Smooth muscle cell (in vitro differentiated cells): ENCODE measurements around the gene TP53RK. TPM values are rescaled to one million over a fixed set of nuclear protein-coding genes. Genes with fewer than 3 reads are reported as not detected.

Experiments
- DNase-seq: peaks from one replicate; lab custom pipeline; 2025; ENCODE audit not compliant: unreplicated experiment; lab: John Stamatoyannopoulos, UW
- H2AFZ ChIP-seq: fragments of 200-600 bp; sonication (generic); 2 replicates; pipeline ENCODE4 v1.6.0; 2016; ENCODE audit warnings: antibody characterized with exemption, low read depth, mild to moderate bottlenecking
- H3F3A ChIP-seq: fragments of 200-600 bp; sonication (generic); 2 replicates; pipeline ENCODE4 v1.6.0; 2017; ENCODE audit warnings: antibody characterized with exemption, low read depth
- H3K27ac ChIP-seq: fragments of 200-600 bp; sonication (generic); 2 replicates; pipeline ENCODE4 v1.5.1; 2016; ENCODE audit warnings: low read depth, mild to moderate bottlenecking
- H3K27me3 ChIP-seq: fragments of 200-600 bp; sonication (generic); 2 replicates; pipeline ENCODE4 v1.6.1; 2016; ENCODE audit warnings: low read depth, mild to moderate bottlenecking
- H3K36me3 ChIP-seq: fragments of 200-600 bp; sonication (generic); 2 replicates; pipeline ENCODE4 v1.5.1; 2016; ENCODE audit warnings: low read depth
- H3K4me1 ChIP-seq: fragments of 200-600 bp; sonication (generic); 2 replicates; pipeline ENCODE4 v1.5.1; 2016; ENCODE audit warnings: low read depth
- H3K4me2 ChIP-seq: fragments of 200-600 bp; sonication (generic); 2 replicates; pipeline ENCODE4 v1.6.0; 2016; ENCODE audit warnings: mild to moderate bottlenecking
- H3K4me3 ChIP-seq: fragments of 200-600 bp; sonication (generic); 2 replicates; pipeline ENCODE4 v1.5.1; 2016; ENCODE audit warnings: mild to moderate bottlenecking
- H3K79me2 ChIP-seq: fragments of 200-600 bp; sonication (generic); 2 replicates; pipeline ENCODE4 v1.6.0; 2016; ENCODE audit warnings: low read depth, mild to moderate bottlenecking
- H3K9ac ChIP-seq: fragments of 200-600 bp; sonication (generic); 2 replicates; pipeline ENCODE4 v1.6.0; 2016; ENCODE audit warnings: low read depth
- H3K9me3 ChIP-seq: fragments of 200-600 bp; sonication (generic); replicated peaks from 2 replicates; pipeline ENCODE4 v1.5.1; 2016; ENCODE audit warnings: low read depth
- H4K20me1 ChIP-seq: fragments of 200-600 bp; sonication (generic); 2 replicates; pipeline ENCODE4 v1.6.0; 2016; ENCODE audit warnings: low read depth
- CTCF ChIP-seq: fragments of 200-600 bp; sonication (generic); IDR thresholded peaks from 2 replicates; pipeline ENCODE4 v1.5.1; 2017; ENCODE audit warnings: borderline replicate concordance, mild to moderate bottlenecking, antibody characterized with exemption; ENCODE audit not compliant: insufficient read depth, poor library complexity, severe bottlenecking
- WGBS: methylation state at CpG from one replicate; pipeline ENCODE4 v1.1.7; 2016; ENCODE audit warnings: low lambda C conversion rate; 5-methylcytosine and 5-hydroxymethylcytosine counted together
- polyA plus RNA-seq: library from polyadenylated mRNA; unstranded; fragments of >200 nt; fragmentation: Nextera tagmentation; extraction: Ambion mirVana; gene quantifications from 2 replicates; pipeline ENCODE4 v1.2.1, GENCODE V29; 2016
- total RNA-seq: library from RNA; depleted of rRNA; stranded (reverse); fragments of >200 nt; gene quantifications from 2 replicates; pipeline ENCODE4 v1.2.3, GENCODE V29; 2014

The TP53RK gene
- total and polyA plus RNA-seq, 2 experiments from 2014 or later: 26.5 to 30.9 TPM

- peak overlapping the region; percentile 99 for H3K27ac ChIP-seq
- H3K36me3 ChIP-seq: no peaks in the 10 kb centered on the region
- peak overlapping the region; percentile 88 for H3K9ac ChIP-seq
- no peaks in the 10 kb centered on the region for H3K9me3 ChIP-seq
- peaks cover 23% of the 10 kb centered on the region for H3K4me1 ChIP-seq
- peaks cover 15% of the 10 kb centered on the region for H3F3A ChIP-seq
- H2AFZ ChIP-seq: no peak overlapping the region
- H3K27me3 ChIP-seq: no peaks in the 10 kb centered on the region
- H3K4me2 ChIP-seq: peak overlapping the region; percentile 76
- 6% methylated on average over 3 of the region's 3 CpGs for WGBS
- TF ChIP-seq CTCF: no peak
- H4K20me1 ChIP-seq: no peaks in the 10 kb centered on the region
- DNase-seq: no peak
- no peaks in the 10 kb centered on the region for H3K79me2 ChIP-seq
- no peak overlapping the region for H3K4me3 ChIP-seq
Observed at GRCh38 chr20:46695892-46696291, 6.6 kb upstream of the TP53RK start.

DNA sequence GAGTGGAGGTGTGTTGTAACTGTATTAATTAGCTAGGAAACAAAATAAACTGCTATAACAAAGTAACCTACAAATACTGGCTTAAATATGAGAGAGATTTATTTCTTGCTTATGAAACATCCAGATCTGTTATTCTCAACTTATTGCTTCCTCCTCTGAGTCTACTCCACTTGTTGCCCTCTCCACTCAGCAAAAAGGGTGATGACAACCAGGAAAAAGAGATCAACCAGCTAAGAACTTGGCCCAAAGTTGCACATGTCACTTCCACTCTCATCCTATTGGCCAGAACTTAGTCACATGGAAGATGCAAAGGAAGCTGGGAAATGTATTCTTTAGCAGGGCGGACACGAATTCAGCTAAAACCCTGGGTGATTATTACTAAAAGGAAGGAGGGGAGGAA, 5.2 kb upstream of the TP53RK start:
- no peak for TF ChIP-seq CTCF
- peak overlapping the region; percentile 99 for H3K27ac ChIP-seq
- no peak overlapping the region for H2AFZ ChIP-seq
- no peaks in the 10 kb centered on the region for H3K27me3 ChIP-seq
- DNase-seq: no peak
- H3F3A ChIP-seq: peaks cover 15% of the 10 kb centered on the region
- 65% methylated on average over 2 of the region's 2 CpGs for WGBS
- H3K4me3 ChIP-seq: no peak overlapping the region
- H3K79me2 ChIP-seq: no peaks in the 10 kb centered on the region
- no peaks in the 10 kb centered on the region for H3K9me3 ChIP-seq
- H3K4me1 ChIP-seq: peaks cover 29% of the 10 kb centered on the region
- H3K36me3 ChIP-seq: no peaks in the 10 kb centered on the region
- no peaks in the 10 kb centered on the region for H4K20me1 ChIP-seq
- no peak overlapping the region for H3K4me2 ChIP-seq
- H3K9ac ChIP-seq: no peak overlapping the region

GRCh38 chr20:46691196-46691595, 2.0 kb upstream of the TP53RK start:
- H3K36me3 ChIP-seq: no peaks in the 10 kb centered on the region
- DNase-seq: no peak
- no peaks in the 10 kb centered on the region for H3K27me3 ChIP-seq
- TF ChIP-seq CTCF: no peak
- no peak overlapping the region for H2AFZ ChIP-seq
- H3K79me2 ChIP-seq: peaks cover 26% of the 10 kb centered on the region
- H3K4me2 ChIP-seq: no peak overlapping the region
- no peak overlapping the region for H3K27ac ChIP-seq
- H3K9me3 ChIP-seq: no peaks in the 10 kb centered on the region
- peaks cover 17% of the 10 kb centered on the region for H4K20me1 ChIP-seq
- H3F3A ChIP-seq: peaks cover 18% of the 10 kb centered on the region
- no peak overlapping the region for H3K9ac ChIP-seq
- H3K4me1 ChIP-seq: peaks cover 32% of the 10 kb centered on the region
- 92% methylated on average over 4 of the region's 4 CpGs for WGBS
- no peak overlapping the region for H3K4me3 ChIP-seq
